Measurements from ENCODE around the gene ICAM3.
A peak's percentile ranks its signal among the peaks of the same experiment; 100 is the strongest.

The ICAM3 gene

DNA sequence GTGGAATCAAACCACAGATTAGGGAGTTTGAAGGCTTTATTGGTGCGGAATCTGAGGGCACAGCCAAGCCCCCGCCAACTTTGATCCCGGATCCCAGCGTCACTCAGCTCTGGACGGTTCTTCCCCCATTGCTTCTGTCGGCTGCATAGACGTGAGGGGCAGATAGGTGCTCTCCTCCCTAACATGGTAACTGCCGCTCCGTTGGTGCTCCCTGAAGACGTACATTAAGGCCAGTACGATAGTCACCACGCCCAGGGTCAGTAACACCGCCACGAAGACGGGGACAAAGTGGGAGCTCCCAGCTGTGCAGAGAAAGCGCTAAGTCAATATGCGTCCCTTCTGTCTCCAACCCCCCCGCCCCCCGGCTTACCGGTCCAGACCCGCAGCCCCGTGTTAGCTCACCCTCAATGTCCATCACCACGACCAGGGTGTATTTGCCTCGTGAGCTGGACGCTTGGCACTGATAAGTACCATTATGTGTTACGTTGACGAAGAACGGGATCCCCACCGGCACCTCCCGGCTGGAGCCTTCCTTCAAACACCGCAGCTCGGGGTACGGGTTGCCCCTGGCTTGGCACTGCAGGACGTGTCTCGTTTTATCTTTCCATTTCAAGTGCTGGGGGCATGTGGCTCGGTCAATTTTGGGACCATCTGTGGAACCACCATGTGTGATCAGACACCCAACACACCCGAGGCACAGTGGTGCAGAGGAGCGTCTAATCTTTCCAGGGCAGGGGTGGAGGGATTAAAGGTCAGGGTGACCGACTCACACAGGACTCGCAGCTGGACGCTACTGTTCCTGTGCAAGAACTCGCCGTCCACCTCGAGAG is 5.5 kb downstream of the ICAM3 start:
- H3K4me3 ChIP-seq (ENCODE audit: low read depth, low read length), result peak overlapping the region; percentile 64
- TF ChIP-seq, protein P1, sequence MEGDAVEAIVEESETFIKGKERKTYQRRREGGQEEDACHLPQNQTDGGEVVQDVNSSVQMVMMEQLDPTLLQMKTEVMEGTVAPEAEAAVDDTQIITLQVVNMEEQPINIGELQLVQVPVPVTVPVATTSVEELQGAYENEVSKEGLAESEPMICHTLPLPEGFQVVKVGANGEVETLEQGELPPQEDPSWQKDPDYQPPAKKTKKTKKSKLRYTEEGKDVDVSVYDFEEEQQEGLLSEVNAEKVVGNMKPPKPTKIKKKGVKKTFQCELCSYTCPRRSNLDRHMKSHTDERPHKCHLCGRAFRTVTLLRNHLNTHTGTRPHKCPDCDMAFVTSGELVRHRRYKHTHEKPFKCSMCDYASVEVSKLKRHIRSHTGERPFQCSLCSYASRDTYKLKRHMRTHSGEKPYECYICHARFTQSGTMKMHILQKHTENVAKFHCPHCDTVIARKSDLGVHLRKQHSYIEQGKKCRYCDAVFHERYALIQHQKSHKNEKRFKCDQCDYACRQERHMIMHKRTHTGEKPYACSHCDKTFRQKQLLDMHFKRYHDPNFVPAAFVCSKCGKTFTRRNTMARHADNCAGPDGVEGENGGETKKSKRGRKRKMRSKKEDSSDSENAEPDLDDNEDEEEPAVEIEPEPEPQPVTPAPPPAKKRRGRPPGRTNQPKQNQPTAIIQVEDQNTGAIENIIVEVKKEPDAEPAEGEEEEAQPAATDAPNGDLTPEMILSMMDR (IDR thresholded peaks at IDR 0.05; ENCODE audit: borderline replicate concordance, insufficient read depth, low read depth, low read length), result no peak

DNA sequence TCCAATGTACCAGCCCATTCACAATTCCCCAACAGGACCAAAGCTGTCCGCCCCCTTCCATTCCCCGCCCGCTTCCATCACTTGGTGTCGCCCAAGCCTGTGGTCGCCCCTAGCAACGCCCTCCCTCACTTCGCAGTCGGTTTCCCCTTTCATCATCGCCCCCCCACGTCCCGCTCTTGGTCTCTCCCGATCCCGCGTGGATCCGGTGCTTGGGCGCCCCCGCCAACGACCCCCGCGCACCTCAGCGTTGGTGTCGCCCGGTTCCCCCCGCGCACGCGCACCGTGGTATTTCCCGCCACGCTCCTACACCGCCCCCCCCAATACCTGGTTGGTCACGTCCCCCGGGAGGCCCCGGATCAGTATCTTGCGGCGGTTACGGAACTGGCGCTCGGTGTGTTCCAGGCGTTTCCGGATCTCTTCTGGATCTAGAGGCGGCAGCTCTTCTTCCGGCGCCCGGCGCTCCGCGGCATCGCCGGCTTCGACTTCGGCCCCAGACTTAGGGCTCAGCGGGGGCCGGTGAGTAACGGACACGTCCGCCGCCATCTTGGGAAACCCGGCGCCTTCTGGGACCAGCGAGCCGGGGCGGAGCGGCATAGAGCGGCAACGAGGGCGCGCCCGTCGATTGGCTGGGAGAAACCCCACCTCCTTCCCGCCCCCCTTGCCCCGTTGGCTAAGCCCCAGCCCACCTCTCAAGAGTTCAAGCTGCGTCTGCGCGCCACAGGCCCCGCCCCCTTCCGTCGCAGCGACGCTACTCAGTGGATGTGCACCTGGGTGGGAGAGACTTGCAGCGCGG is 6.3 kb downstream of the ICAM3 start, which contains the start of gene RAVER1:
TSS of gene RAVER1 (minus strand) at position 565 of the 793 bp plus-strand sequence. CDS start at position 543, 22 bp downstream.
- TF ChIP-seq, protein P1 (IDR thresholded peaks at IDR 0.05; ENCODE audit: borderline replicate concordance, insufficient read depth, low read depth, low read length), result no peak
- peak within 1 kb of the TSS; percentile 64 for H3K4me3 ChIP-seq (ENCODE audit: low read depth, low read length)

DNA sequence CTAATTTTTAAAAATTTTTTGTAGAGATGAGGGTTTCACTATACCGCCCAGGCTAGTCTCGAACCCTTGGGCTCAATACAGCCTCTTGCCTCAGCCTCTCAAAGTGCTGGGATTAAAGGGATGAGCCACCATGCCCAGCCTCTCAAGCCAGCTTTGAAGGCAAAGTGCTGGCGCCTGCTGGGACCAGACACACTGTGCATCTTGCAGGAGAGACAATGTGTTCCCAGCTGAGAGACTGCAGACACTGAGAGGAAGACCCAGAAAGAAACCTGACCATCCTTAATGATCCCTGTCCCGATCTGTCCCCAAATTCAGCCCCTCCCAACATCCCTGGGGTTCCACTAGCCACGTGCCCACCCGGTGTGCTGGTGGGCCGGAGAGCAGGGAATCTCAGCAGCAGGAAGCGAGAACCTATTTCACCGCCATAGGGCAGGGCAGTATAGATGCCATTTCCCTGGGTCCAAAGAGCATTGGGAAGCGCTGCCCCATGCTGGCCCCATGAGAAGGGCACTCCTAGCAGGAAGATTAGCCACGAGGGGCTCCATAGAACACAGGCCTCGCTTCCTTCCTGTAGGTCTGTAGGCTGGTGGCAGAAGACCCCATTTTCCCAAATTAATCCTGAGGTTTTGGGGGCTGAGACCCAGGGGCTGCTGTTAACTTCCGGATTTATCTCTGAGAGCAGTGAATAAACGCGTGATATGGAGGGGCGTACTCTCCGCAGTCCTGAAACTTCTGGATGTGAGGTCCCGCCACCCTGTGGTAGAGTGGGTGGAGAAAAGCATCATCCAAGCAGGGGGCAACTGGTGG is 7.1 kb downstream of the ICAM3 start:
- peak overlapping the region; percentile 64 for H3K4me3 ChIP-seq (ENCODE audit: low read depth, low read length)
- TF ChIP-seq, protein P1 (IDR thresholded peaks at IDR 0.05; ENCODE audit: borderline replicate concordance, insufficient read depth, low read depth, low read length), result no peak

DNA sequence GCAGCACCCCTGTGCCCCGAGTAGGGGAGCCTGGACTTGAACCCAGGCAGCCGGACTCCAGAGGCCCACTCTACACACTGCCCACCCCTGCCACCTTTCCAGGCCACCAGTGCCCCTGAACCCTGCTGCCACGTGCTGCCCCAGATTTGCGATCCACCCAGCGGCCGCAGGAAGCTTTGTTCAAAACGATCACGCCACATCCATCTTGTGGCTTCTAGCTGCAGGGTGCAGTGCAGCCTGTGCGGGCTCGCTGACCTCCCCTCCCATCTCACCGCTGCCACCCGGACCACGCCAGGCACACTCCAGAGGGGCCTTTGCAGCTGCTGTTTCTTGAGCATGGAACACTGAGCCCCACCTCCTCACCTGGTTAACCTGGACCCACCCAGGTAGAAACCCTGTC is 9.9 kb downstream of the ICAM3 start:
- no peak overlapping the region for H3K4me3 ChIP-seq (ENCODE audit: low read depth, low read length)
- TF ChIP-seq, protein P1 (IDR thresholded peaks at IDR 0.05; ENCODE audit: borderline replicate concordance, insufficient read depth, low read depth, low read length), result no peak

DNA sequence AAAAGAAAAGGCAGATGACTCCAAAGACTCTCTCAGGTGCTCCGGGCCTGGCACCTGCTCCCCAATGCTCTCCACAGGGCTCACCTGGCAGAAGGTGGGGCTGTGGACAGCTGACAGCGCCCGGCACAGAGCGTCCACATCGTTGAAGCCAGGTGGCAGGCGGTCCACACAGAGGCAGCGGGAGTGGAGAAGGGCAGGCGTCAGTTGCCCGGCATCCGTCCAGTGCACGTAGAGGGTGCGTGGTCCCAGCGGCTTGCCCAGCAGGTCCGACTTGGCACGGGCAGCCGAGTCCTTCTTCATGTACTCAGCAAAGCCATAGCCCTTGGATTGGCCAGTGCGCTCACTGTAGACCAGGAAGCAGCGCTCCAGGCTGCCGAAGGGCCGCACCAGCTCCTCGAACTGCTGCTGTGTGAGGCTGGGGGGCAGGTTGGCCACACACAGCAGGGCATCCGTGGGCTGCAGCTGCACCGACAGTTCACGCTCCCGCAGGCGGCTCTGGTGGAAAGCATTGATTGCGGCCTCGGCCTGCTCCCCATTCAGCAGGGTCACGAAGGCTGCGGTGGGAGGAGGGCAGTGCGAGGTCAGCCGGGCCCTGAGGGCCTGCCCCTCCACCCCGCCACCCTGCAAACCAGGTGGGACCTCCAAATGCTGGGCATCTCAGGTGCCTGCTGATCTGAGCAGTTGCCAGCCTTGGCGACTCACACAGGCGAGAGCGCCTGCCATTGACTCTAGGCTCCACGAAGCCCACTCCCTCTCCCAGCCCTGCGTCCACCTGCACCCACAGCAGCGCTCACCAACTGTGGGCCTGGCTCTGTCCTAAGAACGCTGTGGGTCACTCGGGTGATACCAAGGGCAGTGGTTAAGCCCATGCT is 10.6 kb downstream of the ICAM3 start:
- TF ChIP-seq, protein P1 (IDR thresholded peaks at IDR 0.05; ENCODE audit: borderline replicate concordance, insufficient read depth, low read depth, low read length), result no peak
- H3K4me3 ChIP-seq (ENCODE audit: low read depth, low read length), result no peak overlapping the region

DNA sequence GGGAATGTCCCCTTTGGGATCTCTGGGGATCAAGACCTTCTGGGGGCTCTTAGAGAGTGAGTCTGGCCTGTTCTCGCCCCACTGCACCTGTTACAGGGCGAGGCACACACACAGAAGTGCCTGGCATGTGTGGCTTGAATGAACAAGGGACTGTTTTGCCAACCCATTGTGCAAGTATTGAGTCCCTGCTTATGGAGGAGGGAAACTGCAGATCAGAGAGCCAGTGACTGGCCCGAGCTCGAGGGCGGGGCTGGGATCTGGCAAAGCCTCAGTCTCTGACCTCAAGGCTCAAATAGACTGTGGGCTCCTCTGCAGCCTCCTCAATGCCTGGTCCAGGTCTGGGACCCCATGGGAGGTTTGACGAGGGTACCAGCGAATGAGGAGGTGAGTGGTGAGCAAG is 11.6 kb downstream of the ICAM3 start:
- TF ChIP-seq, protein P1 (IDR thresholded peaks at IDR 0.05; ENCODE audit: borderline replicate concordance, insufficient read depth, low read depth, low read length), result no peak
- no peak overlapping the region for H3K4me3 ChIP-seq (ENCODE audit: low read depth, low read length)
